Mesodermal cell (in vitro differentiated cells): Measurements from ENCODE around the gene UMPS.
"Not testable (repeated sequence)": the region's sequence is repeated elsewhere in the genome, so short reads cannot be mapped to it uniquely, and the experiment has no call there.

Experiments
- H3K27ac ChIP-seq: 2 replicates; pipeline ENCODE4 v1.7.0; 2013; ENCODE audit warnings: mild to moderate bottlenecking, low read depth, low read length, moderate library complexity; ENCODE audit not compliant: severe bottlenecking
- H3K36me3 ChIP-seq: 2 replicates; pipeline ENCODE4 v1.7.1; 2013; ENCODE audit warnings: mild to moderate bottlenecking, low read length, moderate library complexity; ENCODE audit not compliant: control insufficient read depth, insufficient read depth
- H3K4me1 ChIP-seq: one replicate; pipeline ENCODE4 v1.7.1; 2013; ENCODE audit warnings: mild to moderate bottlenecking, low read length; ENCODE audit not compliant: insufficient read depth, control insufficient read depth, poor library complexity, severe bottlenecking
- H3K4me3 ChIP-seq: 2 replicates; pipeline ENCODE4 v1.7.0; 2013; ENCODE audit warnings: low read length, control low read depth, mild to moderate bottlenecking; ENCODE audit not compliant: insufficient read depth, poor library complexity, severe bottlenecking; ENCODE audit errors: extremely low read depth
- H3K9me3 ChIP-seq: 2 replicates; pipeline ENCODE4 v1.7.1; 2013; ENCODE audit warnings: mild to moderate bottlenecking, low read length, moderate library complexity; ENCODE audit not compliant: control insufficient read depth
- WGBS, 2 experiments: methylation state at CpG; one replicate each; pipeline ENCODE4 v1.1.5; 2013; ENCODE audit warnings: missing lambda C conversion rate in 2 of 2; ENCODE audit not compliant: insufficient coverage in 2 of 2; 5-methylcytosine and 5-hydroxymethylcytosine counted together

Gene UMPS

GRCh38 chr3:124749877-124750276 lies 19.6 kb downstream of the UMPS start:
- 95% methylated on average over 3 of the region's 27 CpGs; no CpG with 5 or more reads in 1 of the 2 experiments for WGBS, 2 experiments
- not testable (repeated sequence) for H3K9me3 ChIP-seq, H3K4me1 ChIP-seq, H3K4me3 ChIP-seq, H3K27ac ChIP-seq
- H3K36me3 ChIP-seq = peaks cover 39% of the 10 kb centered on the region

GRCh38 chr3:124751501-124751900 lies 21.2 kb downstream of the UMPS start:
- no peaks in the 10 kb centered on the region for H3K9me3 ChIP-seq
- no peak overlapping the region for H3K27ac ChIP-seq
- no peak overlapping the region for H3K4me3 ChIP-seq
- WGBS, 2 experiments = 45 to 50% methylated on average over 2 of the region's 5 CpGs
- H3K4me1 ChIP-seq = no peaks in the 10 kb centered on the region
- peaks cover 23% of the 10 kb centered on the region for H3K36me3 ChIP-seq

GRCh38 chr3:124752051-124752450 lies 21.8 kb downstream of the UMPS start:
- no peak overlapping the region for H3K27ac ChIP-seq
- H3K36me3 ChIP-seq = peaks cover 18% of the 10 kb centered on the region
- no peak overlapping the region for H3K4me3 ChIP-seq
- 94 to 96% methylated on average over 2 to 3 of the region's 3 CpGs for WGBS, 2 experiments
- no peaks in the 10 kb centered on the region for H3K9me3 ChIP-seq
- H3K4me1 ChIP-seq = no peaks in the 10 kb centered on the region

- H3K27ac ChIP-seq, H3K4me3 ChIP-seq, H3K36me3 ChIP-seq, H3K9me3 ChIP-seq: not testable (repeated sequence)
- 40 to 62% methylated on average over 1 to 3 of the region's 7 CpGs for WGBS, 2 experiments
- H3K4me1 ChIP-seq = peaks cover 19% of the 10 kb centered on the region
Observed at GRCh38 chr3:124757926-124758325, 27.7 kb downstream of the UMPS start.

GRCh38 chr3:124758851-124759635 lies 28.8 kb downstream of the UMPS start:
- Histone ChIP-seq H3K4me3 (no peak overlapping the region), H3K9me3 (no peaks in the 10 kb centered on the region), H3K36me3 (peaks cover 18% of the 10 kb centered on the region), H3K27ac (no peak overlapping the region), H3K4me1 (peaks cover 19% of the 10 kb centered on the region)
- 50 to 59% methylated on average over 3 to 4 of the region's 5 CpGs for WGBS, 2 experiments

GRCh38 chr3:124759666-124760401 lies 29.6 kb downstream of the UMPS start:
- Histone ChIP-seq H3K9me3 (no peaks in the 10 kb centered on the region), H3K36me3 (peaks cover 25% of the 10 kb centered on the region), H3K27ac (no peak overlapping the region), H3K4me1 (peaks cover 19% of the 10 kb centered on the region), H3K4me3 (no peak overlapping the region)
- 88 to 97% methylated on average over 8 to 13 of the region's 14 CpGs for WGBS, 2 experiments

- Histone ChIP-seq H3K4me3 (no peak overlapping the region), H3K36me3 (peaks cover 27% of the 10 kb centered on the region), H3K27ac (no peak overlapping the region), H3K9me3 (no peaks in the 10 kb centered on the region), H3K4me1 (peaks cover 19% of the 10 kb centered on the region)
- WGBS, 2 experiments = 90% methylated on average over 1 of the region's 2 CpGs
Observed at GRCh38 chr3:124760601-124761000, 30.3 kb downstream of the UMPS start.

GRCh38 chr3:124761250-124761796 lies 31.1 kb downstream of the UMPS start:
- Histone ChIP-seq H3K36me3 (peaks cover 29% of the 10 kb centered on the region), H3K9me3 (no peaks in the 10 kb centered on the region), H3K4me1 (peaks cover 19% of the 10 kb centered on the region), H3K4me3 (no peak overlapping the region), H3K27ac (no peak overlapping the region)
- WGBS, 2 experiments = 34 to 36% methylated on average over 11 to 15 of the region's 15 CpGs

GRCh38 chr3:124761935-124762660 lies 31.8 kb downstream of the UMPS start:
- H3K4me3 ChIP-seq = no peak overlapping the region
- peaks cover 35% of the 10 kb centered on the region for H3K36me3 ChIP-seq
- WGBS, 2 experiments = 95 to 100% methylated on average over 3 to 4 of the region's 6 CpGs
- H3K27ac ChIP-seq = no peak overlapping the region
- peaks cover 19% of the 10 kb centered on the region for H3K4me1 ChIP-seq
- H3K9me3 ChIP-seq = no peaks in the 10 kb centered on the region

- peaks cover 19% of the 10 kb centered on the region for H3K4me1 ChIP-seq
- no peak overlapping the region for H3K27ac ChIP-seq
- WGBS, 2 experiments = 92 to 100% methylated on average over 4 of the region's 4 CpGs
- no peak overlapping the region for H3K4me3 ChIP-seq
- peaks cover 35% of the 10 kb centered on the region for H3K36me3 ChIP-seq
- no peaks in the 10 kb centered on the region for H3K9me3 ChIP-seq
Observed at GRCh38 chr3:124762661-124763011, 32.4 kb downstream of the UMPS start.
